ENCODE data around the gene NFKBIB. TPM values are rescaled to one million over a fixed set of nuclear protein-coding genes. Genes with fewer than 3 reads are reported as not detected.
"Not testable (repeated sequence)": the region's sequence is repeated elsewhere in the genome, so short reads cannot be mapped to it uniquely, and the experiment has no call there.

Gene NFKBIB
- total and polyA plus RNA-seq, 7 donors: 13.8 to 63.9 (median 20.2) TPM

DNA sequence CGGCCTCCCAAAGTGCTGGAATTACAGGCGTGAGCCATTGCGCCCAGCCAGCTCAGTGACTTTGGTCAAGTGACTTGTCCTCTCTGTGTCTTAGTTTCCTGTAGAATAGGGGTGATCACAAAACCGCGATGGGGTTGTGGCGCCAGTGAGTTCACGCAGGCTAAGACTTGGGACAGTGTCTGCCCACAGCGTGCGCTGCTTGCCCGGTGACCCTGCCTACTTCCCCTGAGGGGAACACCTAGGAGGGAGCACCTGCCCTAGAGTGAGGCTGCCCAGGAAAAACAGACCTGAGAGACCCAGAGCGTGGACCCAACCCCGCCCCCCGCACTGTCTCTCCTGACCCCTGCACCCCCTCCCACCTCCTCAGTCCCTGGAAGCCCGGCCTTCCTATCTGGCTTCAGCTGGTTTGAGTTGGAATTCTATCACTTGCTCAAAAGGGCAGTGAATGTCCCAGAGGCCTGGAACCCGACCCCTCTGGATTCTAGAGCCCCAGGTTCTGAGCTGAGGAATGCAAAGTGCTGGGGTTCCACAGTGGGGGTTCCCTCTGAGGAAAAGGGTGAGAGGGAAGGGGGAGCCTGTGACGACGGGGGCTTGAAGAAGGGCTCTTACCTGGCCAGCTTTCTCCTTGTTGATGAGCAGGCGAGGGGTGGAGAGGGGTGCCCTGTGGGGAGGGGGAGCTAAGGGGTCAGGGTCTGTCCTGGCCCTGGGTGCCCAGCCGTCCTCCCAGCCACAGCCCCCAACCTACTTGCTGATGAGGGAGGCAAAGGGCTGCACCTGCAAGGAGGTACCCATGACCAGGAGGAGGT, 19.5 kb upstream of the NFKBIB start:
- intact Hi-C loops (cut with DNase I): no loop called here
- Histone ChIP-seq H3K27me3 (no peaks in the 10 kb centered on the region), H3K4me1 (no peaks in the 10 kb centered on the region), H3K36me3 (peaks cover 13 to 53% (median 25%) of the 10 kb centered on the region in 4 donors), H3K4me3 (no peak overlapping the region), H3K27ac (no peak overlapping the region), H3K9me3 (no peaks in the 10 kb centered on the region)
- WGBS, 2 donors: 94 to 95% methylated on average over 19 of the region's 19 CpGs
- TF ChIP-seq POLR2A (IDR thresholded peaks at IDR 0.05) (no peak), EP300 (IDR thresholded peaks at IDR 0.05) (no peak), POLR2AphosphoS5 (IDR thresholded peaks at IDR 0.05) (no peak)
- TF ChIP-seq, protein P1, sequence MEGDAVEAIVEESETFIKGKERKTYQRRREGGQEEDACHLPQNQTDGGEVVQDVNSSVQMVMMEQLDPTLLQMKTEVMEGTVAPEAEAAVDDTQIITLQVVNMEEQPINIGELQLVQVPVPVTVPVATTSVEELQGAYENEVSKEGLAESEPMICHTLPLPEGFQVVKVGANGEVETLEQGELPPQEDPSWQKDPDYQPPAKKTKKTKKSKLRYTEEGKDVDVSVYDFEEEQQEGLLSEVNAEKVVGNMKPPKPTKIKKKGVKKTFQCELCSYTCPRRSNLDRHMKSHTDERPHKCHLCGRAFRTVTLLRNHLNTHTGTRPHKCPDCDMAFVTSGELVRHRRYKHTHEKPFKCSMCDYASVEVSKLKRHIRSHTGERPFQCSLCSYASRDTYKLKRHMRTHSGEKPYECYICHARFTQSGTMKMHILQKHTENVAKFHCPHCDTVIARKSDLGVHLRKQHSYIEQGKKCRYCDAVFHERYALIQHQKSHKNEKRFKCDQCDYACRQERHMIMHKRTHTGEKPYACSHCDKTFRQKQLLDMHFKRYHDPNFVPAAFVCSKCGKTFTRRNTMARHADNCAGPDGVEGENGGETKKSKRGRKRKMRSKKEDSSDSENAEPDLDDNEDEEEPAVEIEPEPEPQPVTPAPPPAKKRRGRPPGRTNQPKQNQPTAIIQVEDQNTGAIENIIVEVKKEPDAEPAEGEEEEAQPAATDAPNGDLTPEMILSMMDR (IDR thresholded peaks at IDR 0.05): no peak
- no peak for DNase-seq

DNA sequence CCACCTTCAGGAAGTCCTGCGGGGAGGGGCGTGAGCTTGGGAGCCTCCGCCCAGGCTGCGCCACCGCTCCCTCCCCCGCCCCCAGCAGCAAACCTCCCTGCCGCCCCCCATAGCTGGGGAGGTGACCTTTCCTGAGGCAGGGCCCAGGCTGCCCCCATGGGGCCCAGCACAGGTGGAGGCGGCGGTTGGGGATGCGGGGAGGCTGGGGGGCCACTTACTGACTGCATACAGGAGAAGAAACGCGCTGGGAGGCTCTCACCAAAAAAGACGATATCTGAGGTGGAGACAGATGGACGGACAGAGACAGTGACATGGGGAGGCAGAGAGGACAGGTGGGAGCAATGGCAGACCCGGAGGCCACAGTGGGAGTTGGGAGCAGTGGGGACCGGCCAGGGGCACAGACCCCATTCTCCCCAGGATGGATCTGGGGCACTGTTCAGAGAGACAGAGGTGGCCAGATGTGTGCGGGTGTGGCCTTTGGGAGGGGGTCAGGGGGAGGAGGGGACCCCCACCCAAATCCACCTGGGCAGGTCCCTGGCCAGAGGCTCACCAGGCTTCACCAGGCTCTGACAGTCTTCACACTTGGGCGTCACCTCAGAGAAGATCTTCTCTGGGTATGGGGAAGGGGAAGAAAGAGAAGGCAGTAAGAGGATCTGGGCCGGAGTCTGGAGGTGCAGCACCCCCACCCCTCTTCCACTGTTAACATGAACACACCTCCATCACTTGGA, 18.7 kb upstream of the NFKBIB start:
- Histone ChIP-seq H3K27ac (no peak overlapping the region), H3K36me3 (peaks cover 13 to 53% (median 25%) of the 10 kb centered on the region in 4 donors), H3K4me3 (no peak overlapping the region), H3K27me3 (no peaks in the 10 kb centered on the region), H3K4me1 (peaks cover 0 to 6% (median 4%) of the 10 kb centered on the region in 4 donors), H3K9me3 (no peaks in the 10 kb centered on the region)
- TF ChIP-seq POLR2AphosphoS5 (IDR thresholded peaks at IDR 0.05): no peak
- TF ChIP-seq, protein P1 (IDR thresholded peaks at IDR 0.05): no peak
- no peak for TF ChIP-seq EP300 (IDR thresholded peaks at IDR 0.05)
- intact Hi-C loops (cut with DNase I): no loop called here
- WGBS, 2 donors: 94 to 95% methylated on average over 19 of the region's 19 CpGs
- DNase-seq: no peak

DNA sequence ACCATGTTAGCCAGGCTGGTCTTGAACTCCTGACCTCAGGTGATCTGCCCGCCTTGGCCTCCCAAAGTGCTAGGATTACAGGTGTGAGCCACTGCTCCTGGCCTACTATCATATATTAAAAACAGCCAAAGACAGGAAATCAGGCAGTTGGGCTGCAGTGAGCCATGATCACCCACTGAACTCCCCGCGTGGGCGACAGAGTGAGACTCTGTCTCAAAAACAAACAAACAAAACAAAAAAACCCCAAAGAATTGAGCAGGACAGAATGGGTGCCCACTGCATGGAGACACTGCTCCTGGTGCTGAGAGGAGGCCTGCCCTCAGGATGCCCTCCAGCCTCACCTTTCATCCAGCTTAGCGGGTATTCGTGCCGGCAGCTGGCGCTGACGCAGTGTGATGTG, 16.5 kb upstream of the NFKBIB start:
- H3K36me3 ChIP-seq: peaks cover 15 to 61% (median 25%) of the 10 kb centered on the region in 4 donors

DNA sequence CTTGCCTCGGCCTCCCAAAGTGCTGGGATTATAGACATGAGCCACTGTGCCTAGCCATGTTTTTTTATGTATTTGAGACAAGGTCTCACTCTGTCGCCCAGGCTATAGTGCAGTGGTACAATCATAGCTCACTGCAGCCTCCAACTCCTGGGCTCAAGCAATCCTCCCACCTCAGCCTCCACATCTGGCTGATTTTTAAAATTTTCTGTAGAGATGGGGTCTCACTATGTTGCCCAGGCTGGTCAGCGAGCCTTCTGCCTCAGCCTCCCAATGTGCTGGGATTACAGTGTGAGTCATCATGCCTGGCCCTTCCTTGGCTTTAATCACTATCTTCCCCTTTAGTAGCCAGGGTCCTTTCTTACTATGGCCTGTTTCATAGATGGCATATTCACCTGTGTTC, 15.1 kb upstream of the NFKBIB start:
- WGBS, 2 donors: 97 to 98% methylated on average over 3 of the region's 3 CpGs
- H3K27me3 ChIP-seq; DNase-seq; H3K4me3 ChIP-seq; intact Hi-C loops (cut with DNase I); H3K27ac ChIP-seq; H3K9me3 ChIP-seq: not testable (repeated sequence)
- Histone ChIP-seq H3K36me3 (peaks cover 24 to 69% (median 35%) of the 10 kb centered on the region in 4 donors), H3K4me1 (peaks cover 0 to 12% (median 8%) of the 10 kb centered on the region in 4 donors)

More for the DNA sequence above, 16.5 kb upstream of the NFKBIB start:
- DNase-seq: no peak
- intact Hi-C loops (cut with DNase I): no loop called here
- 92 to 96% methylated on average over 9 of the region's 9 CpGs for WGBS, 2 donors
- Histone ChIP-seq H3K4me3 (no peak overlapping the region), H3K27ac (no peak overlapping the region), H3K27me3 (no peaks in the 10 kb centered on the region), H3K4me1 (peaks cover 0 to 12% (median 8%) of the 10 kb centered on the region in 4 donors), H3K9me3 (no peaks in the 10 kb centered on the region)
- no peak for TF ChIP-seq POLR2AphosphoS5 (IDR thresholded peaks at IDR 0.05)

DNA sequence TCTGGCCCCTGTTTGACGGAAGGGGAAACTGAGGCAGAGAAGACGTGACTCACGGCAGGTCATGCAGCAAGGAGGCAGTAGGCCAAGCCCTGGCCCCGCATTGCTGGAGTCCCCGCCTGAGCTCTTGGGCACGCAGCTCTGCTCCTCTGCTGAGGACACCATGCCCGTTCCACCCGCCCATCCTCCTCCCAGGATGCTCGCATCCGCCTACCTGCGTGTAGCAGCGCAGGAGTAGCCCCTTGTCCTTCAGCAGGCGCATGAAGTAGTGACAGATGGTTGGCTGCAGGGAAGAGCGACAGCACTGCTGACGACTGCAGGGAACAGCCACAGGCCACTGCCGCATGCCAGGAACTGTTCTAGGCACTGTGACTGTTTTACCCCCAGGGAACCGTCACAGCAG, 10.9 kb upstream of the NFKBIB start:
- H3K27ac ChIP-seq: no peak overlapping the region
- no peak for TF ChIP-seq EP300 (IDR thresholded peaks at IDR 0.05)
- TF ChIP-seq, protein P1 (IDR thresholded peaks at IDR 0.05): no peak
- TF ChIP-seq POLR2AphosphoS5 (IDR thresholded peaks at IDR 0.05): no peak
- no peak for TF ChIP-seq POLR2A (IDR thresholded peaks at IDR 0.05)
- no peaks in the 10 kb centered on the region for H3K9me3 ChIP-seq
- no peak overlapping the region for H3K4me3 ChIP-seq
- DNase-seq: no peak
- intact Hi-C loops (cut with DNase I): no loop called here
- no peaks in the 10 kb centered on the region for H3K27me3 ChIP-seq
- peaks cover 0 to 21% (median 9%) of the 10 kb centered on the region in 4 donors for H3K4me1 ChIP-seq
- WGBS, 2 donors: 96 to 97% methylated on average over 17 of the region's 17 CpGs
- H3K36me3 ChIP-seq: peaks cover 10 to 56% (median 21%) of the 10 kb centered on the region in 4 donors
